ENCODE measurements around the gene PRELP. TPM values are rescaled to one million over a fixed set of nuclear protein-coding genes. Genes with fewer than 3 reads are reported as not detected.

Gene PRELP
- total and polyA plus RNA-seq, 10 of the 15 experiments (the other 5 are each of a cell fraction or from before 2014, with no cell fraction given), result 0.03 to 0.05 TPM; not detected in 8

DNA sequence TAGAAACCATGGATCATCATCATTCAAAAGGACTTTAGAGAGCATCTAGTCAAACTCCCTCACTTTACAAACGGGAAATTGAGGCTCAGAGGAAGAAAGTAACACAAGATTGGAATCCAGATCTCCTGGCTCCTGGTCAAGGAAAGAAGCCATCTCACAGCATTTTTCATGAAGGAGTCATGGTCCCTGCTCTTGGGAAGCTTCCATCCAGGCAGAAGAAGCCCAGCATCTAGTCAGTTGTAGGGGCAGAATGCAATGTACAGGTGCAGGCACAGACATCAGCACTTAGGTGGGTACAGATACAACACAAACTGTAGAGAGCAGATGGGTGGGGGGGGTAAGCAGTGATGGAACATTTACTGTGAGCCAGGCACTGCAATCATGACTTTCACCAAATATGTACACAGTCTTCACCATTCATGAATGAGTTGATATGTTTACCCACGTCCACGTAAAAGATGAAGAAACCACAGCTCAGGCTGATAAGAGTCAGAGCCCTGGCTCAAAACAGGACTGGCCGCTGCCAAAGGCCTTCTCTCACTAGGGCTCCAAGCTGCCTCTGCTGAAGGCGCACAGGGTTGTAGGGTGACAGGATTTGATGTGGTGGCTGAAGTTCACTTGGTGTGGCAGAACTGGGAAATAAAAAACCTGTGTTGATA is 62.3 kb downstream of the PRELP start:
- no TSS peak for BruUV-seq (replicated peaks)
- Histone ChIP-seq H3K4me2 (ENCODE audit: control insufficient read depth, insufficient read depth) (no peak overlapping the region), H2AFZ (ENCODE audit: control insufficient read depth, low read depth, low read length) (no peak overlapping the region), H3K36me3 (ENCODE audit: control insufficient read depth in 2 of 2, insufficient read depth in 2 of 2, low read length in 1 of 2) (no peaks in the 10 kb centered on the region), H3K27ac (ENCODE audit: control insufficient read depth, insufficient read depth) (no peak overlapping the region), H3K9me3 (replicated peaks; ENCODE audit: control insufficient read depth, insufficient read depth, low read length) (no peaks in the 10 kb centered on the region), H3K27me3 (replicated peaks in 1 of 2; ENCODE audit: control insufficient read depth in 2 of 2, insufficient read depth in 2 of 2, low read length in 1 of 2) (peaks cover 0 to 2% of the 10 kb centered on the region in 2 experiments; a peak in 3 of 4 replicates), H3K4me3 (no peak overlapping the region), H4K20me1 (ENCODE audit: control insufficient read depth, insufficient read depth) (no peaks in the 10 kb centered on the region), H3K4me1 (ENCODE audit: control insufficient read depth, insufficient read depth, low read length) (no peaks in the 10 kb centered on the region), H3K79me2 (ENCODE audit: control insufficient read depth, insufficient read depth, low read length) (no peaks in the 10 kb centered on the region), H3K9ac (ENCODE audit: control insufficient read depth, insufficient read depth, low read length) (no peak overlapping the region)
- FAIRE-seq (no peak), ATAC-seq (no peak), DNase-seq (ENCODE audit: low read depth, low spot score) (no peak)
- intact Hi-C loops (cut with micrococcal nuclease; ENCODE audit: unreplicated experiment), result no loop called here
- SMC1A ChIA-PET (ENCODE audit: uncharacterized antibody, unreplicated experiment), result interaction anchor here (0.6 kb wide), 1 partner anchor 27 kb away, joined by 3 read pairs; no protein-coding TSS in a partner anchor
- CTCF ChIA-PET, result interaction anchor here (1.4 kb wide), 1 partner anchor 47 kb away, joined by 3 read pairs; no protein-coding TSS in a partner anchor
- RAD21 ChIA-PET (ENCODE audit: unreplicated experiment), result no interaction called here
- 29% methylated on average over 5 of the region's 5 CpGs for WGBS (ENCODE audit: insufficient coverage, insufficient replicate concordance, low lambda C conversion rate, missing lambda C conversion rate)
- POLR2A ChIA-PET, result no interaction called here
- in situ Hi-C loops (cut with MboI), result no loop called here
- TF ChIP-seq BMI1 (IDR thresholded peaks at IDR 0.05; ENCODE audit: borderline replicate concordance), result no peak
- TF ChIP-seq SMC3 (IDR thresholded peaks at IDR 0.05; ENCODE audit: borderline replicate concordance, low read length), result no peak
- TF ChIP-seq ESRRA (IDR thresholded peaks at IDR 0.05; ENCODE audit: low read length), result no peak
- no peak for TF ChIP-seq EGR1 (IDR thresholded peaks at IDR 0.05; ENCODE audit: borderline replicate concordance in 1 of 2, low read depth in 2 of 2, low read length in 2 of 2)
- TF ChIP-seq MTA2 (IDR thresholded peaks at IDR 0.05; ENCODE audit: low read depth), result no peak
- TF ChIP-seq POLR2AphosphoS5 (IDR thresholded peaks at IDR 0.05; ENCODE audit: low read length), result no peak
- no peak for TF ChIP-seq WRNIP1 (IDR thresholded peaks at IDR 0.05; ENCODE audit: borderline replicate concordance, low read depth, low read length)
- TF ChIP-seq EED (IDR thresholded peaks at IDR 0.05; ENCODE audit: low read depth), result no peak
- TF ChIP-seq ZBED1 (IDR thresholded peaks at IDR 0.05; ENCODE audit: borderline replicate concordance), result no peak
- TF ChIP-seq SRF (IDR thresholded peaks at IDR 0.05; ENCODE audit: low read depth in 2 of 2, low read length in 2 of 2), result no peak
- TF ChIP-seq, protein P1, sequence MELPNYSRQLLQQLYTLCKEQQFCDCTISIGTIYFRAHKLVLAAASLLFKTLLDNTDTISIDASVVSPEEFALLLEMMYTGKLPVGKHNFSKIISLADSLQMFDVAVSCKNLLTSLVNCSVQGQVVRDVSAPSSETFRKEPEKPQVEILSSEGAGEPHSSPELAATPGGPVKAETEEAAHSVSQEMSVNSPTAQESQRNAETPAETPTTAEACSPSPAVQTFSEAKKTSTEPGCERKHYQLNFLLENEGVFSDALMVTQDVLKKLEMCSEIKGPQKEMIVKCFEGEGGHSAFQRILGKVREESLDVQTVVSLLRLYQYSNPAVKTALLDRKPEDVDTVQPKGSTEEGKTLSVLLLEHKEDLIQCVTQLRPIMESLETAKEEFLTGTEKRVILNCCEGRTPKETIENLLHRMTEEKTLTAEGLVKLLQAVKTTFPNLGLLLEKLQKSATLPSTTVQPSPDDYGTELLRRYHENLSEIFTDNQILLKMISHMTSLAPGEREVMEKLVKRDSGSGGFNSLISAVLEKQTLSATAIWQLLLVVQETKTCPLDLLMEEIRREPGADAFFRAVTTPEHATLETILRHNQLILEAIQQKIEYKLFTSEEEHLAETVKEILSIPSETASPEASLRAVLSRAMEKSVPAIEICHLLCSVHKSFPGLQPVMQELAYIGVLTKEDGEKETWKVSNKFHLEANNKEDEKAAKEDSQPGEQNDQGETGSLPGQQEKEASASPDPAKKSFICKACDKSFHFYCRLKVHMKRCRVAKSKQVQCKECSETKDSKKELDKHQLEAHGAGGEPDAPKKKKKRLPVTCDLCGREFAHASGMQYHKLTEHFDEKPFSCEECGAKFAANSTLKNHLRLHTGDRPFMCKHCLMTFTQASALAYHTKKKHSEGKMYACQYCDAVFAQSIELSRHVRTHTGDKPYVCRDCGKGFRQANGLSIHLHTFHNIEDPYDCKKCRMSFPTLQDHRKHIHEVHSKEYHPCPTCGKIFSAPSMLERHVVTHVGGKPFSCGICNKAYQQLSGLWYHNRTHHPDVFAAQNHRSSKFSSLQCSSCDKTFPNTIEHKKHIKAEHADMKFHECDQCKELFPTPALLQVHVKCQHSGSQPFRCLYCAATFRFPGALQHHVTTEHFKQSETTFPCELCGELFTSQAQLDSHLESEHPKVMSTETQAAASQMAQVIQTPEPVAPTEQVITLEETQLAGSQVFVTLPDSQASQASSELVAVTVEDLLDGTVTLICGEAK (IDR thresholded peaks at IDR 0.05; ENCODE audit: borderline replicate concordance), result no peak
- TF ChIP-seq ZNF622 (IDR thresholded peaks at IDR 0.05), result no peak
- no peak for TF ChIP-seq ZBTB11 (CRISPR knock-in tag; IDR thresholded peaks at IDR 0.05)
- no peak for TF ChIP-seq DPF2 (IDR thresholded peaks at IDR 0.05)
- no peak for TF ChIP-seq LARP7 (IDR thresholded peaks at IDR 0.05)
- TF ChIP-seq KAT2A (conservative IDR thresholded peaks at IDR 0.05; ENCODE audit: control insufficient read depth, low read depth, low read length), result no peak
- TF ChIP-seq HSF1 (IDR thresholded peaks at IDR 0.05; ENCODE audit: low read depth, low read length), result no peak

Measured in GM12878 (cell line).